Left lung (tissue), 10 donors: ENCODE results near the gene BRSK2. TPM values are rescaled to one million over a fixed set of nuclear protein-coding genes. Genes with fewer than 3 reads are reported as not detected.

ENCODE experiments used
- ATAC-seq: fragments of 200-7000 bp; cut with Tn5 transposase; one replicate; pipeline ENCODE4 v1.9.1; 2020; ENCODE audit warnings: moderate library complexity
- DNase-seq, 4 donors: peaks; one replicate each; pipeline ENCODE4 v3.0.0-alpha.2; 2013 to 2020
- H3K27ac ChIP-seq, 2 donors: fragments of 200-600 bp; sonication (generic) in 1 of 2; one replicate each; pipeline versions ENCODE4 v1.5.0 to v1.8.0; 2020 to 2021
- H3K27me3 ChIP-seq, 2 donors: fragments of 200-600 bp; sonication (generic) in 1 of 2; one replicate each; pipeline versions ENCODE4 v1.5.0 to v1.8.0; 2020 to 2021
- H3K36me3 ChIP-seq, 2 donors: fragments of 200-600 bp; sonication (generic) in 1 of 2; one replicate each; pipeline versions ENCODE4 v1.5.0 to v1.8.0; 2020 to 2021
- H3K4me1 ChIP-seq, 2 donors: fragments of 200-600 bp; one replicate each; pipeline ENCODE4 v1.8.0; 2021
- H3K4me3 ChIP-seq, 2 donors: fragments of 200-600 bp; sonication (generic) in 1 of 2; one replicate each; pipeline versions ENCODE4 v1.5.0 to v1.8.0; 2020 to 2021; ENCODE audit warnings: mild to moderate bottlenecking in 1 of 2
- H3K9me3 ChIP-seq, 2 donors: fragments of 200-600 bp; sonication (generic) in 1 of 2; one replicate each; pipeline versions ENCODE4 v1.5.0 to v1.8.0; 2020 to 2021
- CTCF ChIP-seq, 2 donors: fragments of 200-600 bp; sonication (generic) in 1 of 2; IDR thresholded peaks; one replicate each; pipeline versions ENCODE4 v1.5.0 to v1.8.0; 2021; ENCODE audit warnings: antibody characterized with exemption in 2 of 2
- intact Hi-C, 2 donors: fragments of 100-400 bp; cut with DNase I; formaldehyde crosslinking; loops; one replicate each; pipeline versions ENCODE4 v1.11.2 to v1.14.2; 2022
- polyA plus RNA-seq, 6 donors: library from polyadenylated mRNA; unstranded; fragments of 120-200 nt; gene quantifications; one replicate each; pipeline ENCODE4 v1.2.1, GENCODE V29; 2013; ENCODE audit not compliant: insufficient read length in 6 of 6
- total RNA-seq, 2 donors: library from RNA; stranded (reverse); fragmentation: NEBNext Ultra II Directional; extraction: Animal tissue kit (Norgen Biotek cat#: 25700); gene quantifications; one replicate each; pipeline ENCODE4 v1.2.1, GENCODE V29; 2021
- donor health status: DM: no; HTN: yes; CAD: no.
- donor health status: DM: no; HTN: no; CAD: no.

Gene BRSK2
- total and polyA plus RNA-seq, 8 donors: 0.13 to 1.1 (median 0.69) TPM

- H3K4me1 ChIP-seq: peaks cover 15 to 70% of the 10 kb centered on the region in 2 donors
- no peaks in the 10 kb centered on the region for H3K27me3 ChIP-seq
- DNase-seq: peak in 1 of 4 donors; percentile 62
- no peak for TF ChIP-seq CTCF (IDR thresholded peaks at IDR 0.05)
- H3K4me3 ChIP-seq: no peak overlapping the region
- H3K36me3 ChIP-seq: peaks cover 0 to 20% of the 10 kb centered on the region in 2 donors
- H3K27ac ChIP-seq: no peak overlapping the region
- H3K9me3 ChIP-seq: no peaks in the 10 kb centered on the region
- ATAC-seq: no peak
- intact Hi-C loops: no loop called here
Measured at GRCh38 chr11:1484695-1485503, 95.2 kb downstream of the BRSK2 start.

GRCh38 chr11:1485504-1485885 is 95.8 kb downstream of the BRSK2 start:
- Histone ChIP-seq H3K4me1 (peaks cover 15 to 70% of the 10 kb centered on the region in 2 donors), H3K27ac (no peak overlapping the region), H3K4me3 (no peak overlapping the region), H3K9me3 (no peaks in the 10 kb centered on the region), H3K36me3 (peaks cover 0 to 14% of the 10 kb centered on the region in 2 donors), H3K27me3 (no peaks in the 10 kb centered on the region)
- no peak for TF ChIP-seq CTCF (IDR thresholded peaks at IDR 0.05)
- intact Hi-C loops: no loop called here
- DNase-seq (peak in 1 of 4 donors; percentile 71), ATAC-seq (no peak)

GRCh38 chr11:1486054-1486825 is 96.5 kb downstream of the BRSK2 start, which contains the start of gene MOB2:
TSS of gene MOB2 (minus strand) at chr11:1486779. CDS start at chr11:1486556, 223 bp downstream.
- Histone ChIP-seq H3K4me1 (peaks cover 15 to 70% of the 10 kb centered on the region in 2 donors), H3K36me3 (peaks cover 0 to 8% of the 10 kb centered on the region in 2 donors), H3K9me3 (no peaks in the 10 kb centered on the region), H3K27me3 (no peaks in the 10 kb centered on the region), H3K27ac (peak within 1 kb of the TSS in 1 of 2 donors; percentile 33), H3K4me3 (peak within 1 kb of the TSS in 1 of 2 donors; percentile 1)
- intact Hi-C loops: no loop called here
- DNase-seq (peak in 2 of 4 donors; percentile 52 to 84), ATAC-seq (peak; percentile 71)
- no peak for TF ChIP-seq CTCF (IDR thresholded peaks at IDR 0.05)

- TF ChIP-seq CTCF (IDR thresholded peaks at IDR 0.05): no peak
- DNase-seq: peak in 1 of 4 donors; percentile 65
- H3K27ac ChIP-seq: no peak overlapping the region
- H3K36me3 ChIP-seq: peaks cover 0 to 3% of the 10 kb centered on the region in 2 donors
- H3K27me3 ChIP-seq: no peaks in the 10 kb centered on the region
- ATAC-seq: no peak
- H3K9me3 ChIP-seq: no peaks in the 10 kb centered on the region
- intact Hi-C loops: no loop called here
- peaks cover 15 to 64% of the 10 kb centered on the region in 2 donors for H3K4me1 ChIP-seq
- H3K4me3 ChIP-seq: no peak overlapping the region
Measured at GRCh38 chr11:1487091-1487850, 97.5 kb downstream of the BRSK2 start.
